B cell (primary cell): ENCODE results near the gene TPRG1L. TPM values are rescaled to one million over a fixed set of nuclear protein-coding genes. Genes with fewer than 3 reads are reported as not detected.
A peak's percentile ranks its signal among the peaks of the same experiment; 100 is the strongest.

Source experiments
- ATAC-seq: fragments of 200-7000 bp; cut with Tn5 transposase; one replicate; pipeline ENCODE4 v1.10.0; 2021; ENCODE audit warnings: low read depth, mild to moderate bottlenecking, moderate number of reproducible peaks, moderate library complexity
- CTCF ChIA-PET: fragments of 350-600 bp; sonication (Branson Sonifier 250); formaldehyde crosslinking; loops from one replicate; lab custom pipeline; 2021; ENCODE audit warnings: antibody characterized with exemption, inconsistent platforms; lab: Charles Lee
- POLR2A ChIA-PET: fragments of 350-600 bp; sonication (Branson Sonifier 250); formaldehyde crosslinking; loops from one replicate; lab custom pipeline; 2021; ENCODE audit warnings: antibody characterized with exemption; lab: Charles Lee
- DNase-seq: peaks from one replicate; pipeline ENCODE4 v3.0.0; 2013
- H2AFZ ChIP-seq: 2 replicates; pipeline ENCODE4 v1.6.1; 2012; ENCODE audit warnings: mild to moderate bottlenecking, low read depth, low read length; ENCODE audit not compliant: insufficient read depth, poor library complexity, severe bottlenecking
- H3K27ac ChIP-seq, 2 donors: 1 replicate in 1 of 2; 2 replicates in 1 of 2; pipeline ENCODE4 v1.5.1; 2012 to 2013; ENCODE audit warnings: low read length in 2 of 2, mild to moderate bottlenecking in 2 of 2, moderate library complexity in 1 of 2
- H3K27me3 ChIP-seq, 4 experiments: fragments of 200-600 bp in 1 of 4; sonication (generic) in 1 of 4; replicated peaks in 1 of 4; 1 replicate in 2 of 4; 2 replicates in 2 of 4; pipeline versions ENCODE4 v1.6.1 to v1.7.0; 2013 to 2016; ENCODE audit warnings: low read length in 3 of 4, mild to moderate bottlenecking in 2 of 4, mixed read lengths in 1 of 4, moderate library complexity in 1 of 4; ENCODE audit not compliant: insufficient read depth in 4 of 4, control insufficient read depth in 3 of 4; ENCODE audit errors: control extremely low read depth in 1 of 4
- H3K36me3 ChIP-seq, 2 experiments: replicated peaks in 1 of 2; 1 replicate in 1 of 2; 2 replicates in 1 of 2; pipeline versions ENCODE4 v1.6.1 to v1.7.1; 2013; ENCODE audit warnings: low read length in 1 of 2; ENCODE audit not compliant: insufficient read depth in 2 of 2, control insufficient read depth in 1 of 2; ENCODE audit errors: control extremely low read depth in 1 of 2, extremely low read depth in 1 of 2
- H3K4me1 ChIP-seq, 2 donors: fragments of 200-600 bp in 1 of 2; sonication (generic) in 1 of 2; 1 replicate in 1 of 2; 2 replicates in 1 of 2; pipeline versions ENCODE4 v1.5.1 to v1.6.1; 2013 to 2017; ENCODE audit warnings: low read length in 2 of 2; ENCODE audit not compliant: control insufficient read depth in 2 of 2, insufficient read depth in 2 of 2
- H3K4me2 ChIP-seq: replicated peaks from 2 replicates; pipeline ENCODE3; 2012; ENCODE audit warnings: mild to moderate bottlenecking, low read depth, low read length; ENCODE audit not compliant: poor library complexity, severe bottlenecking
- H3K4me3 ChIP-seq, 5 experiments: fragments of 200-600 bp in 1 of 5; sonication (generic) in 1 of 5; 1 replicate in 3 of 5; 2 replicates in 2 of 5; pipeline versions ENCODE4 v1.5.1 to v1.7.0; 2011 to 2016; ENCODE audit warnings: low read length in 4 of 5, mild to moderate bottlenecking in 4 of 5, low read depth in 2 of 5, control low read depth in 1 of 5, moderate library complexity in 1 of 5; ENCODE audit not compliant: insufficient read depth in 1 of 5; ENCODE audit errors: control extremely low read depth in 1 of 5, extremely low read depth in 1 of 5
- H3K79me2 ChIP-seq: fragments of 200-600 bp; sonication (generic); one replicate; pipeline ENCODE4 v1.6.0; 2016; ENCODE audit warnings: low read length; ENCODE audit not compliant: control insufficient read depth, insufficient read depth
- H3K9ac ChIP-seq: fragments of 200-600 bp; sonication (generic); 2 replicates; pipeline ENCODE4 v1.6.1; 2017; ENCODE audit warnings: mild to moderate bottlenecking, low read length, moderate library complexity
- H3K9me3 ChIP-seq, 3 donors: one replicate each; pipeline versions ENCODE4 v1.6.1 to v1.7.1; 2013; ENCODE audit warnings: low read length in 2 of 3; ENCODE audit not compliant: control insufficient read depth in 2 of 3, insufficient read depth in 1 of 3; ENCODE audit errors: control extremely low read depth in 1 of 3
- H4K20me1 ChIP-seq: 2 replicates; pipeline ENCODE4 v1.6.0; 2012; ENCODE audit warnings: mild to moderate bottlenecking, low read length; ENCODE audit not compliant: insufficient read depth, control insufficient read depth, poor library complexity, severe bottlenecking
- H3K27ac Mint-ChIP-seq: one replicate; pipeline ENCODE4 v1.8.0; 2021; ENCODE audit warnings: mixed read lengths
- H3K27me3 Mint-ChIP-seq: one replicate; pipeline ENCODE4 v1.8.0; 2021; ENCODE audit warnings: mixed read lengths
- H3K4me1 Mint-ChIP-seq: one replicate; pipeline ENCODE4 v1.8.0; 2021; ENCODE audit warnings: mixed read lengths
- H3K4me3 Mint-ChIP-seq: one replicate; pipeline ENCODE4 v1.8.0; 2021; ENCODE audit warnings: mixed read lengths
- H3K9me3 Mint-ChIP-seq: one replicate; pipeline ENCODE4 v1.8.0; 2022; ENCODE audit warnings: mixed read lengths; ENCODE audit not compliant: insufficient read depth
- EZH2 ChIP-seq: IDR thresholded peaks from 2 replicates; pipeline ENCODE4 v1.6.1; 2012; ENCODE audit warnings: borderline replicate concordance, low read depth, mild to moderate bottlenecking, moderate library complexity, low read length; ENCODE audit not compliant: insufficient read depth, poor library complexity, severe bottlenecking
- WGBS: methylation state at CpG from one replicate; pipeline ENCODE4 v1.1.5; 2013; ENCODE audit warnings: missing lambda C conversion rate; ENCODE audit not compliant: insufficient coverage; 5-methylcytosine and 5-hydroxymethylcytosine counted together
- intact Hi-C: fragments of 100-400 bp; cut with micrococcal nuclease; formaldehyde crosslinking; loops from one replicate; pipeline ENCODE4 v1.10.0; 2022
- polyA plus RNA-seq: library from polyadenylated mRNA; depleted of rRNA; stranded (reverse); fragments of >200 nt; gene quantifications from 2 replicates; pipeline ENCODE4 v1.2.3, GENCODE V29; 2012
- total RNA-seq, 2 donors: library from RNA; stranded (reverse); fragments of 120-200 nt in 1 of 2; gene quantifications; 1 replicate in 1 of 2; 2 replicates in 1 of 2; pipeline versions ENCODE4 v1.2.3 to v1.2.4, GENCODE V29; 2013 to 2022
- TF ChIP-seq, protein P1 (sequence below): fragments of 200-600 bp; IDR thresholded peaks from one replicate; pipeline ENCODE4 v1.8.0; 2022; ENCODE audit warnings: antibody characterized with exemption, mild to moderate bottlenecking

Gene TPRG1L
- total and polyA plus RNA-seq, 2 donors (not counting 1 experiment from before 2014, with no cell fraction given): 19.5 to 48.6 TPM

DNA sequence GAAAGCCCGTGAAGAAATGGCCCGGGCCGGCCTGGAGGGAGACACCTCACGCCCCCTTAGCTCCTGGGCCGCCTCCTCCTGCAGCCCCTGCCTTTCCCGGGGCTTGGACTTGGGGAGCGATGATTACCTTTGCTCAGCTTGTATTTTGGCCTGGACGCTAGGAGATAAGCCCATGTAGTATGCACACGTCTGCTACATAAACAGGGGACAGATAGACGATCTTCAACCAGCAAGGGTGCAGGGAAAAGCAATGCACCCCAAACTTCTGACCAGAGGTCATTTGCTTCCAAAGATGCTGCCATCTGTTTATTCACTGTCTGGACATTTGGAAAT, 28.4 kb downstream of the TPRG1L start:
- Histone ChIP-seq H2AFZ (no peak overlapping the region), H3K9me3 (peaks cover 0 to 27% (median 0%) of the 10 kb centered on the region in 3 donors), H3K9ac (peak overlapping the region; percentile 94), H3K4me2 (peak overlapping the region; percentile 97), H3K4me3 (no peak overlapping the region), H3K27me3 (peaks cover 0 to 51% (median 28%) of the 10 kb centered on the region in 4 experiments), H3K36me3 (no peaks in the 10 kb centered on the region), H4K20me1 (no peaks in the 10 kb centered on the region), H3K27ac (no peak overlapping the region), H3K4me1 (peaks cover 52 to 53% of the 10 kb centered on the region in 2 donors), H3K79me2 (peaks cover 13% of the 10 kb centered on the region)
- Mint-ChIP-seq H3K4me1 (peaks cover 41% of the 10 kb centered on the region), H3K9me3 (no peaks in the 10 kb centered on the region), H3K27me3 (peaks cover 48% of the 10 kb centered on the region), H3K27ac (peak overlapping the region; percentile 67), H3K4me3 (peak overlapping the region; percentile 80)
- no peak for ATAC-seq
- ChIA-PET CTCF (interaction anchor here (0.9 to 2.8 kb wide), 3 partner anchors 14 to 143 kb away, joined by 3 to 16 read pairs (median 14); partner anchors contain the start of gene LRRC47), POLR2A (interaction anchor here (1.3 kb wide), 1 partner anchor 24 kb away, joined by 3 read pairs; no protein-coding TSS in a partner anchor)
- DNase-seq: no peak
- WGBS: 40% methylated on average over 10 of the region's 10 CpGs
- TF ChIP-seq, protein P1, sequence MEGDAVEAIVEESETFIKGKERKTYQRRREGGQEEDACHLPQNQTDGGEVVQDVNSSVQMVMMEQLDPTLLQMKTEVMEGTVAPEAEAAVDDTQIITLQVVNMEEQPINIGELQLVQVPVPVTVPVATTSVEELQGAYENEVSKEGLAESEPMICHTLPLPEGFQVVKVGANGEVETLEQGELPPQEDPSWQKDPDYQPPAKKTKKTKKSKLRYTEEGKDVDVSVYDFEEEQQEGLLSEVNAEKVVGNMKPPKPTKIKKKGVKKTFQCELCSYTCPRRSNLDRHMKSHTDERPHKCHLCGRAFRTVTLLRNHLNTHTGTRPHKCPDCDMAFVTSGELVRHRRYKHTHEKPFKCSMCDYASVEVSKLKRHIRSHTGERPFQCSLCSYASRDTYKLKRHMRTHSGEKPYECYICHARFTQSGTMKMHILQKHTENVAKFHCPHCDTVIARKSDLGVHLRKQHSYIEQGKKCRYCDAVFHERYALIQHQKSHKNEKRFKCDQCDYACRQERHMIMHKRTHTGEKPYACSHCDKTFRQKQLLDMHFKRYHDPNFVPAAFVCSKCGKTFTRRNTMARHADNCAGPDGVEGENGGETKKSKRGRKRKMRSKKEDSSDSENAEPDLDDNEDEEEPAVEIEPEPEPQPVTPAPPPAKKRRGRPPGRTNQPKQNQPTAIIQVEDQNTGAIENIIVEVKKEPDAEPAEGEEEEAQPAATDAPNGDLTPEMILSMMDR: no peak
- TF ChIP-seq EZH2: no peak
- intact Hi-C loops: loop anchor here (10.0 kb wide), 1 partner anchor 252 kb away; the partner anchor contains the start of gene C1orf174

DNA sequence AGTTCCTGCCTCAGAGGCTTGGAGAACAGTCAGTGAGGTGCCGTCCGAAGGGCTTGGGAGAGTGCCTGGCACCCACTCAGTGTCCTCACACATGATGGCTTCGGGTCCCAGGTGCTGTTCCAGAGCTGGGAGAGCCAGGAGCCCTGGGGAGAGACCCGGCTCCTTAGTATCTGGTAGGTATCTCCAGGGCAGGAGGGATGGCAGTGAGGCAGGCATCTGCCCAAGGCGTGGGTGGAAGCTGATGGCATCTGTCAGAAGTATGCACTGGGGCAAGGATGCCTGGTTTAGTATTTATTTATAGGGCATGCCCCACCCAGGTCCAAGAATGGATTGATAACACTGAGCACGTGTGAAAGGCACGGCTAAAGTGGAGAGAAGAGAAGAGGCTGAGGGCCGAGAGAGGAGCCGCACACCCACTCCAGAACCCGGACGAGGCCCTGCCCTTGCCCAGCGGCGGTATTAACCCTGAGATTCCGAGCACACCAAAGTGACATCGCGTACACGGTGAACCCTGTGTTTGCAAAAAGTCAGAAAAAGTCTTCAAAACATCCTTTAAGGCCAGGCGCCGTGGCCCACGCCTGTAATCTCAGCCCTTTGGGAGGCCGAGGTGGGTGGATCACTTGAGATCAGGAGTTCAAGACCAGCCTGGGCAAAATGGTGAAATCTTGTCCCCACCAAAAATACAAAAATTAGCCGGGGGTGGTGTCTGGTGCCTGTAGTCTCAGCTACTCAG, 29.9 kb downstream of the TPRG1L start:
- ChIA-PET CTCF (interaction anchor here (1.2 to 3.2 kb wide), 5 partner anchors 10 to 70 kb away, joined by 3 to 16 read pairs (median 10); no protein-coding TSS in a partner anchor), POLR2A (no interaction called here)
- no peaks in the 10 kb centered on the region for H3K9me3 Mint-ChIP-seq
- H3K4me1 Mint-ChIP-seq: peaks cover 31% of the 10 kb centered on the region
- TF ChIP-seq EZH2: no peak
- TF ChIP-seq, protein P1: no peak
- 98% methylated on average over 20 of the region's 22 CpGs for WGBS
- Histone ChIP-seq H3K9ac (no peak overlapping the region), H3K79me2 (peaks cover 1% of the 10 kb centered on the region), H3K27me3 (peaks cover 0 to 51% (median 30%) of the 10 kb centered on the region in 4 experiments), H3K4me1 (peaks cover 44% of the 10 kb centered on the region in 2 donors), H3K9me3 (peaks cover 0 to 27% (median 0%) of the 10 kb centered on the region in 3 donors), H3K4me3 (no peak overlapping the region), H3K27ac (no peak overlapping the region), H3K4me2 (no peak overlapping the region), H4K20me1 (no peaks in the 10 kb centered on the region), H3K36me3 (no peaks in the 10 kb centered on the region), H2AFZ (no peak overlapping the region)
- ATAC-seq (no peak), DNase-seq (peak; percentile 17)
- no peak overlapping the region for H3K4me3 Mint-ChIP-seq
- intact Hi-C loops: loop anchor here (10.0 kb wide), 1 partner anchor 250 kb away; the partner anchor contains the start of gene C1orf174
- H3K27me3 Mint-ChIP-seq: peaks cover 58% of the 10 kb centered on the region
- no peak overlapping the region for H3K27ac Mint-ChIP-seq
